Germinal center (tissue), 1 donor: Measurements from ENCODE around the gene RAPGEF1.

Source experiments
- DNase-seq: peaks from one replicate; pipeline ENCODE4 v3.0.0; 2012; ENCODE audit warnings: mixed read lengths, low spot score

The RAPGEF1 gene

GRCh38 chr9:131623655-131624330 lies 116.1 kb downstream of the RAPGEF1 start:
- DNase-seq, result no peak

- no peak for DNase-seq
Observed at GRCh38 chr9:131622523-131622922, 117.4 kb downstream of the RAPGEF1 start.

GRCh38 chr9:131621551-131622358 lies 118.1 kb downstream of the RAPGEF1 start:
- peak; percentile 27 for DNase-seq

GRCh38 chr9:131620764-131621520 lies 118.9 kb downstream of the RAPGEF1 start:
- no peak for DNase-seq

- no peak for DNase-seq
Observed at GRCh38 chr9:131619680-131620079, 120.2 kb downstream of the RAPGEF1 start.

GRCh38 chr9:131618785-131619184 lies 121.1 kb downstream of the RAPGEF1 start:
- no peak for DNase-seq

- DNase-seq, result no peak
Observed at GRCh38 chr9:131618071-131618479, 121.8 kb downstream of the RAPGEF1 start.

GRCh38 chr9:131617611-131618010 lies 122.3 kb downstream of the RAPGEF1 start:
- DNase-seq, result no peak

GRCh38 chr9:131616983-131617604 lies 122.8 kb downstream of the RAPGEF1 start:
- DNase-seq, result no peak

GRCh38 chr9:131614340-131614915 lies 125.4 kb downstream of the RAPGEF1 start:
- no peak for DNase-seq

- no peak for DNase-seq
Observed at GRCh38 chr9:131613921-131614320, 126.0 kb downstream of the RAPGEF1 start.

- no peak for DNase-seq
Observed at GRCh38 chr9:131612851-131613250, 127.0 kb downstream of the RAPGEF1 start.

GRCh38 chr9:131611586-131612315 lies 128.1 kb downstream of the RAPGEF1 start:
- no peak for DNase-seq

- no peak for DNase-seq
Observed at GRCh38 chr9:131610231-131610761, 129.6 kb downstream of the RAPGEF1 start.

GRCh38 chr9:131609099-131609830 lies 130.6 kb downstream of the RAPGEF1 start:
- DNase-seq, result no peak

- DNase-seq, result no peak
Observed at GRCh38 chr9:131608493-131609037, 131.3 kb downstream of the RAPGEF1 start.

- no peak for DNase-seq
Observed at GRCh38 chr9:131607591-131607990, 132.3 kb downstream of the RAPGEF1 start.

- no peak for DNase-seq
Observed at GRCh38 chr9:131606896-131607567, 132.8 kb downstream of the RAPGEF1 start.
